ENCODE results near the gene OR4F15. TPM values are rescaled to one million over a fixed set of nuclear protein-coding genes. Genes with fewer than 3 reads are reported as not detected.

The OR4F15 gene
- total and polyA plus RNA-seq, 2 of the 13 experiments (the other 11 are each of a cell fraction or from before 2014, with no cell fraction given) = not detected

Small RNA genes lying within 50 kb of the gene (small RNA-seq; reads per million reads assigned to genes)
- 0 reads per million in 3 experiments for gene RN7SL209P (ENCODE audit: insufficient read depth in 2 of 3, insufficient read length in 3 of 3, low read depth in 2 of 3, low replicate concordance in 1 of 3)

Other genes starting within 250 kb of the OR4F15 start
- 17.8 and 31.1 TPM in 2 replicates for gene TM2D3, start 159.8 kb upstream of the OR4F15 start, total RNA-seq (2016; rRNA removed; fragmentation: Illumina TruSeq; extraction: Trizol)
- gene TM2D3, start 159.8 kb upstream of the OR4F15 start, polyA plus RNA-seq (2011; rRNA removed) = 70.6 and 72.7 TPM in 2 replicates
- gene TARS3, start 87.7 kb upstream of the OR4F15 start, total RNA-seq (2016; rRNA removed; fragmentation: Illumina TruSeq; extraction: Trizol) = 11.7 and 13.9 TPM in 2 replicates
- gene TARS3, start 87.7 kb upstream of the OR4F15 start, polyA plus RNA-seq (2011; rRNA removed) = 3.4 and 4.1 TPM in 2 replicates
- gene OR4F6, start 8.7 kb upstream of the OR4F15 start, total RNA-seq (2016; rRNA removed; fragmentation: Illumina TruSeq; extraction: Trizol) = not detected in 2 replicates
- not detected in 2 replicates for gene OR4F6, start 8.7 kb upstream of the OR4F15 start, polyA plus RNA-seq (2011; rRNA removed)

Data from HepG2 (cell line).